ENCODE data around the gene SLC25A18. TPM values are rescaled to one million over a fixed set of nuclear protein-coding genes. Genes with fewer than 3 reads are reported as not detected.

SLC25A18 gene
- total RNA-seq, 4 donors from 2014 or later, result 0.93 to 5.3 (median 1.5) TPM

- Histone ChIP-seq H3K27ac (no peak overlapping the region), H3K36me3 (no peaks in the 10 kb centered on the region), H3K27me3 (peaks cover 8% of the 10 kb centered on the region), H3K4me1 (peaks cover 0 to 11% (median 0%) of the 10 kb centered on the region in 3 donors), H3K9me3 (no peaks in the 10 kb centered on the region), H3K4me3 (no peak overlapping the region)
- no peak for TF ChIP-seq POLR2A (IDR thresholded peaks at IDR 0.05)
- no peak for TF ChIP-seq POLR2AphosphoS5 (IDR thresholded peaks at IDR 0.05)
- no peak for TF ChIP-seq CTCF (IDR thresholded peaks at IDR 0.05)
- no peak for TF ChIP-seq EP300 (IDR thresholded peaks at IDR 0.05)
- no CpG with 5 or more reads among the region's 17 CpGs for WGBS, 2 donors (ENCODE audit: low coverage in 1 of 2)
- no peak for ATAC-seq
Observed at GRCh38 chr22:17581631-17582030, 18.3 kb downstream of the SLC25A18 start.

DNA sequence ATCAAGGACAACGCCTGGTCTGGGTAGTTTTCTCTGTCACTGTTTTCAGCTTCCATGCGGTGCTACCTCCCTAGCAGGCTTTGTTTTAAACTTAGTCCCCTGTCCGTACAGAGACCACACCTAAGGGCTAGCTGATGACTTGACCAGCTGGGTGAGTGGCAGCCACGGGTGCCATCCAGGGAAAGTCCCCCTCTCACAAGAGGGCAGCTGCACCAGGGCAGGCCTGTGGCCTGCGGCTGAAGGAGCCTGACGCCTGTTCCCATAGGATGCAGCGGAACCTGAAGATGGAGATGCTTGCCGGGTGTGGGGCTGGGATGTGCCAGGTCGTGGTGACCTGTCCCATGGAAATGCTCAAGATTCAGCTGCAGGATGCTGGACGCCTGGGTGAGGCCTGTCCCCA, 19.9 kb downstream of the SLC25A18 start:
- Histone ChIP-seq H3K4me1 (peaks cover 0 to 5% (median 0%) of the 10 kb centered on the region in 3 donors), H3K27ac (no peak overlapping the region), H3K4me3 (no peak overlapping the region), H3K36me3 (no peaks in the 10 kb centered on the region), H3K27me3 (peaks cover 8% of the 10 kb centered on the region), H3K9me3 (no peaks in the 10 kb centered on the region)
- WGBS, 2 donors (ENCODE audit: low coverage in 1 of 2), result 70% methylated on average over 2 of the region's 10 CpGs; no CpG with 5 or more reads in 1 of the 2 donors
- no peak for ATAC-seq
- TF ChIP-seq EP300 (IDR thresholded peaks at IDR 0.05), result no peak
- TF ChIP-seq POLR2A (IDR thresholded peaks at IDR 0.05), result no peak
- no peak for TF ChIP-seq CTCF (IDR thresholded peaks at IDR 0.05)
- TF ChIP-seq POLR2AphosphoS5 (IDR thresholded peaks at IDR 0.05), result no peak

DNA sequence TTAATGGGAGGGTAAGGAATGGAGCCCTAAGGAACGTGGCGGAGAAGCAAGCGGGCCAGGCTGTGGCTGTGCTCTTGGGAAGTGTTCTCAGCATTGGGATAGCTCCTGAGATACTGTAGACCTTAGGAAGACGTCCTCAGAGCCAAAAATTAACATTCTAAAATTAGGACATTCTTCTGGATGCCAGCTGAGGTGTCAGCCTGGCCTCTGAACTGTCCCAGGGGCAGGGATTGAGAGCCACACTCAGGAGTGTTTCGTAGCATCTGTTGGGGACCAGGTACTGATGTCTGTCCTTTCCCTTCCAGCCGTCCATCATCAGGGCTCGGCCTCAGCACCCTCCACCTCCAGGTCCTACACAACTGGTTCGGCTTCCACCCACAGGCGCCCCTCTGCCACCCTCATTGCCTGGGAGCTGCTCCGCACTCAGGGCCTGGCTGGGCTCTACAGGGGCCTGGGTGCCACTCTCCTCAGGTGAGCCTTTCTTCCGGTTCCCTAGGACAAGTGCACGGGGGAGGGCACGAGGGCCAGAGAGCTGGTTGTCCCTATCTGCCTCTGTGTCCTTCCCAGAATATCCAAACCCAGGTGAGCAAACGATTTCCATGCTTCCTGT, 23.6 kb downstream of the SLC25A18 start:
- H3K4me3 ChIP-seq, result no peak overlapping the region
- no peaks in the 10 kb centered on the region for H3K9me3 ChIP-seq
- H3K36me3 ChIP-seq, result peaks cover 0 to 24% of the 10 kb centered on the region in 2 donors
- ATAC-seq, result no peak
- H3K27me3 ChIP-seq, result no peaks in the 10 kb centered on the region
- H3K27ac ChIP-seq, result no peak overlapping the region
- TF ChIP-seq EP300 (IDR thresholded peaks at IDR 0.05) (no peak), POLR2A (IDR thresholded peaks at IDR 0.05) (no peak), POLR2AphosphoS5 (IDR thresholded peaks at IDR 0.05) (no peak), CTCF (IDR thresholded peaks at IDR 0.05) (no peak)
- 87% methylated on average over 10 of the region's 14 CpGs; no CpG with 5 or more reads in 1 of the 2 donors for WGBS, 2 donors (ENCODE audit: low coverage in 1 of 2)
- no peaks in the 10 kb centered on the region for H3K4me1 ChIP-seq

GRCh38 chr22:17587629-17588028, 24.3 kb downstream of the SLC25A18 start:
- Histone ChIP-seq H3K4me3 (no peak overlapping the region), H3K27ac (no peak overlapping the region), H3K9me3 (no peaks in the 10 kb centered on the region), H3K4me1 (no peaks in the 10 kb centered on the region), H3K36me3 (peaks cover 0 to 31% of the 10 kb centered on the region in 2 donors), H3K27me3 (no peaks in the 10 kb centered on the region)
- no peak for ATAC-seq
- TF ChIP-seq POLR2AphosphoS5 (IDR thresholded peaks at IDR 0.05), result no peak
- TF ChIP-seq POLR2A (IDR thresholded peaks at IDR 0.05), result no peak
- no peak for TF ChIP-seq EP300 (IDR thresholded peaks at IDR 0.05)
- no peak for TF ChIP-seq CTCF (IDR thresholded peaks at IDR 0.05)
- 76 to 95% methylated on average over 4 to 8 of the region's 14 CpGs for WGBS, 2 donors (ENCODE audit: low coverage in 1 of 2)

DNA sequence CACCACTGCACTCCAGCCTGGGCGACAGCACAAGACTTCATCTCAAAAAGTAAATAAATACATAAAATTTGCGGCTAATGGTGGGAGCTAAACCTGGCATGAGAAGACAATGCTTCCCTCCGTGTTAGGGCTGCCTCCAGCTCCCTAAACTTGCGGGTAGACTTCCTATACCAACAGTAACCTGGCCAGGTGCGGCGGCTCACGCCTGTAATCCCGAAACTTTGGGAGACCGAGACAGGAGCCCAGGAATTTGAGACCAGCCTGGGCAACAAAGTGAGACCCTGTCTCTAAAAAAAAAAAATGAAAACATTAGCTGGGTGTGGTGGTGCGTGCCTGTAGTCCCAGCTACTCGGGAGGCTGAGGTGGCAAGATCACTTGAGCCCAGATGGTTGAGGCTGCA, 25.3 kb downstream of the SLC25A18 start:
- peaks cover 0 to 41% of the 10 kb centered on the region in 2 donors for H3K36me3 ChIP-seq
- peak overlapping the region in 1 of 4 donors; percentile 57 for H3K27ac ChIP-seq
- no peak for ATAC-seq

More for the DNA sequence above, 25.3 kb downstream of the SLC25A18 start:
- Histone ChIP-seq H3K4me1 (no peaks in the 10 kb centered on the region), H3K9me3 (no peaks in the 10 kb centered on the region), H3K4me3 (no peak overlapping the region), H3K27me3 (no peaks in the 10 kb centered on the region)
- WGBS, 2 donors (ENCODE audit: low coverage in 1 of 2), result 87 to 94% methylated on average over 10 to 11 of the region's 11 CpGs
- TF ChIP-seq CTCF (IDR thresholded peaks at IDR 0.05) (no peak), POLR2AphosphoS5 (IDR thresholded peaks at IDR 0.05) (no peak), POLR2A (IDR thresholded peaks at IDR 0.05) (no peak), EP300 (IDR thresholded peaks at IDR 0.05) (no peak)
